GM19395 (cell line): ENCODE data around the gene CRABP1.

Experiments
- ATAC-seq: cut with Tn5 transposase; IDR thresholded peaks from one replicate; pipeline ENCODE4 v1.9.1; 2021; ENCODE audit warnings: mild to moderate bottlenecking, moderate library complexity; ENCODE audit not compliant: unreplicated experiment

CRABP1 gene

GRCh38 chr15:78316283-78317083 lies 23.7 kb upstream of the CRABP1 start:
- no peak for ATAC-seq

DNA sequence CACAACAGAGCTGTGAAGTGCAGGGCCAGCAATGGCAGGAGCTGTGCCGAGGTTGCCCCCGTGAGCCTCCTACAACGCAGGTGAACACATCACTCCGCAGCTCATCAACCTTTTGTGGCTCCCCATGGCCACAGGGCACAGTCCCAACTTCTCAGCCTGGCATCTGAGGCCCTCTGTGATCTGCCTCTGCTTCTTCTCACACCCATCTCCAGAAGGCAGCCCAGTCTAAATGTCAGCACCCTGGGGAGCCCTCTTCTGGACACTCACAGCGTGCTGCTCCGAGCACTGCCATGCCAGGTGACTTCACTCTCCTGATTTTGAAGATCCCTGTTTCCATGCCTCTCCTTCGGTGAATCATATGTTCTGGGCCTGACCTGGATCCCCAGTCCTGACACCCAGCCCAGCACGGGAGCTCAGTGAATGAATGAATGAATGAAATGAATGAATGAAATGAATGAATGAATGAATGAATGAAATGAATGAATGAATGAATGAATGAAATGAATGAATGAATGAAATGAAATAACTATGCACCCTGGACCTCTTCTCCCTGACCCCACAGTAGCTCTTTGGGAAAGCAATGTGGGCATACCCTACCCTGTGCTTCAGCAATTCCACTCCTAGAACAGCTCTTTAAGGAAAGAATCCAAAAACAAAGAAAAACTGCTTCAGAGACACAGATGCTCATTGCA lies 22.9 kb upstream of the CRABP1 start:
- ATAC-seq = no peak

- no peak for ATAC-seq
Observed at GRCh38 chr15:78319588-78319987, 20.6 kb upstream of the CRABP1 start.

- ATAC-seq = no peak
Observed at GRCh38 chr15:78320183-78320582, 20.0 kb upstream of the CRABP1 start.

GRCh38 chr15:78321041-78321570 lies 19.0 kb upstream of the CRABP1 start:
- ATAC-seq = no peak

DNA sequence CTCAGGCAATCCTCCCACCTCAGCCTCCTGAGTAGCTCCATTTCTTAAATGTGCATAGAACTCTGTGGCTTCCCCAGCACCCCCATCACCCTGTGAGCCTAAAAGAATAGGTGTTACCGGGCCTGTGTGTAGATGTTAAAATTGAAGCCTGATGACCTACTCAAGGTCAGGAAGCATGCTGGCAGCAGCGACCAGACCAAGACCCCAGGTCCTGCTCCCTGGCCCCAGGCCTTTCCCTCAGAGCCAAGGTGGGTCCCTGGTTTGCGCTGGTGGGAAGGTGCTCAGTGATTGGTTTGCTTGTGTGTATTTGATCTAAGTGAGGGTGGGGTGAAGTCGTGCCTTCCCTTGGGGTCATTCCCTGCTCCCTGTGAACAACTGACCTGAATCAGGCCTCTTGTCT lies 18.4 kb upstream of the CRABP1 start:
- no peak for ATAC-seq

- no peak for ATAC-seq
Observed at GRCh38 chr15:78322243-78322642, 17.9 kb upstream of the CRABP1 start.

DNA sequence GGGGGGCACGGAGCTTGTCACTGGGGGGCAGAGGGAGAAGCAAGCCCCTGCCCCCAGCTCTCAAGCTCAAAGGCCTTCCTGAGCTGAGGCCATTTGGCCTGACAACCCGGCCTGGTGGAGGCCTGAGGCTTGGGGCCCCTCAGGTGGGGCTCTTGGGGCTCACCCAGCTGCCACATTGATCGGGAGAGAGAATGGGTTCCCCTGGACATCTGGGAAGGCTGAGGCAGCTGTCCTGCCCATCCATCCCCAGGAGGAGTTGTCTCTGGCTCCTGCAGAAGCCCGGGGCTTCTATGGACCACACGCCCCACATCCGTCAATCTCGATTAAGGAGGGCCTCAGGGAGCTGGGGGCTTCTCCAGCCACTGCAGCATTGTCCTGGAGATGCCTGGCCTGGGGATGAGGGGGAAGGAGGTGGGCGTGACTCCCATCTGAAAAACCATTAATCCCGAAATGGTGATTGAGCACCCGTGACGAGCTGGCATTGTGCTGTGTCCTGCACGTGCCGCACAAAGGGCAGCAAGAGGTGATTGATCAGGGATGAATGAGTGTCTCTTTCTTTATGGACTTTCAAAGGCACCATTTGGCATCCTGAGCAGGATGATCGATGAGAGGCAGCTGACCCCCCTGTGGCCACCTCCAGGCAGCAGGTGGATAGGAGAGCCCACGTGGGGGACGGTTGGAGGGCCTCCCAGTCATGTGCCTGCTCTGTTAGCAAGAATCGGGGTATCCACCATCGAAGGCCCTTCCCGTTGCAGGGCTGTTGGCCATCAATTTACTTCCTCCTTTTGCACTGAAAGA lies 17.2 kb upstream of the CRABP1 start:
- no peak for ATAC-seq

DNA sequence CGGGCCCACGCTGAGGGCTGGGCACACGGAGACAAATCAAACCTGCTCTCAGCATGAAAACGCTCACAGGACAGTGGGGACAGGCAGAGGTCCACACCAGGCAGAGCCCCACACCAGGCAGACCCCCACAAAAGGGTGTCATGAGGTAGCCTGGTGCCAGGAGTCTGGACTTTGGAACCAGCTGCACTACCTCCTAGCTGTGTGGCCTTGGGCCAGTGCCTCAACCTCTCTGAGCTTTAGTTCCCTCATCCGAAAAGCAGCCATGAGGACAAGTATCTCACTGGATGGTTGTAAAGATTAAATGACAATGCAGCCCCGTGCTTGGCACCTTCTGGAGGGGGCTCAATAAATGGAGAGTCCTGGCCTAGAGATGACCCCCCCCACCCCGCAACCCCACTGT lies 16.5 kb upstream of the CRABP1 start:
- no peak for ATAC-seq

DNA sequence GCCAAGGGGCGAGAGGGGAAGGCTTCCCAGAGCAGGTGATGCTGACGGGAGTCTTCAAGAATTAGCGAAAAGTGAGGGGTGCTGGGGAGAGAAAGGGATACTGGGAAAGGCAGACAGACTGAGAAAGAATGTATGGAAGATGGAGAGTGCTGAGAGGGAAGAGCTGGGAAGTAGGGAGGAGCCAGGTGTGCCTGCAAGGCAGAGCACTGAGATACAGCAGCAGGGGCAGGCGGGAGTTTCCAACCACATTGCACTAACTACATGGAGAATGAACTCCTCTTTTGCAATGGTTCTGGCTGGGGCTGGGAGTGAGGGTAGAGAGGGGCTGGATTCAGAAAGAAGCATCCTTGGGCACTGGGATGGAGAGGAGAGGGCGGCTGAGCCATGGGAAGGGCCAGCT lies 16.0 kb upstream of the CRABP1 start:
- no peak for ATAC-seq

GRCh38 chr15:78325092-78325843 lies 14.9 kb upstream of the CRABP1 start:
- no peak for ATAC-seq

DNA sequence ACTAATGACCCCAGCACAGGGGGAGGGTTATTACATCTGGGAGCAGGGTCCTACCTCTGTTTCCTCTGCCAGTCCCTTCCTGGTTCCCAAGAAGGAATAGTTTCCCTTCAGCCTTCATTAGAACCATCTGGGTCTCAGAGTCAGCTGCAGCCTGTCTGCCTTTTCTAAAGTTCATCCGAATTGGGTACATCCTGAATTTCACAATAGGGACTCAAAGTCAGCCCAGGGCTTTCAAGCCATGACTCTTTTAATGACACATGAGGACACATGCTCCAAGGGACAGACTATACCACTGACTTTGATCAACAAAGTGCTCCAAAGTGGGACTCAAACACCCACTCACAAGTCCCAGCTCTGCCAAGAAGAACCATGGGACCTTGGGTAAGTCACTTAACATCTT lies 12.7 kb upstream of the CRABP1 start:
- no peak for ATAC-seq

DNA sequence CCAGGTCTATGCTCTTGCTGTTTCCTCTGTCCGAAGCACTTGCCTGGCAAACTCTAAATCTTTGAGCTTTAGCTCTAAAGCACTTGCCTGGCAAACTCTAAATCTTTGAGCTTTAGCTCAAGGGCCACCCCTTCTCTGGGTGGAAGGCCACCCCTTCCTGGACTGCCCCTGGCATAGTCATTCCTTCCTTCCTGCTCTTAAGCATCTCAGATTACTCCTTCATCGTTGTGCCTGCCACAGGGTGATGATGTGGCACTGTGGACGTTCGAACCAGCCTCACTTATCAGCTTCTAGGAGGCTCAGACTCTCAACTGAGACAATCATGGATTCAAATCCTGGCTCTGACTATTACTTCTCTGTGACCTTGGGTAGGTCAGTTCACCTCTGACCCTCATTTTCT lies 10.5 kb upstream of the CRABP1 start:
- ATAC-seq = no peak

DNA sequence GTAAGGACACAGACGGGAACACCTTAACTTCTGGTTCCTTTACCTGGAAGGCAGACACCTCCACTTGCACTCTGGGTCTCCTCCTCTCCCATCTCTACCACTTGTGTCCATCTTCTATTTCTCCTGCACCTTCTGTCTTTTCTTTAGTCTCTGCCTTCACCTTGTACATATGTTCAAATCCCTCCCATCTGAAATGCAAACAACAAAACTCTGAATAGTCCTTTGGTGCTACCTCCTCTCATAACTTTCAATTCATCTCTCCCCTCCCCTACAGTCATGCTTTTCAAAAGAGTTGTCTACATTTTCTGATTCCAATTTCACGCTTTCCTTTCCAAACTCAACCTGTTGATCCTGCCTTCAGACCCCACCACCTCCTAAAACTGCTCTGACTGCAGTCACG lies 5.3 kb upstream of the CRABP1 start:
- no peak for ATAC-seq

GRCh38 chr15:78335985-78336384 lies 4.2 kb upstream of the CRABP1 start:
- no peak for ATAC-seq

GRCh38 chr15:78338781-78339180 lies 1.4 kb upstream of the CRABP1 start:
- no peak for ATAC-seq

DNA sequence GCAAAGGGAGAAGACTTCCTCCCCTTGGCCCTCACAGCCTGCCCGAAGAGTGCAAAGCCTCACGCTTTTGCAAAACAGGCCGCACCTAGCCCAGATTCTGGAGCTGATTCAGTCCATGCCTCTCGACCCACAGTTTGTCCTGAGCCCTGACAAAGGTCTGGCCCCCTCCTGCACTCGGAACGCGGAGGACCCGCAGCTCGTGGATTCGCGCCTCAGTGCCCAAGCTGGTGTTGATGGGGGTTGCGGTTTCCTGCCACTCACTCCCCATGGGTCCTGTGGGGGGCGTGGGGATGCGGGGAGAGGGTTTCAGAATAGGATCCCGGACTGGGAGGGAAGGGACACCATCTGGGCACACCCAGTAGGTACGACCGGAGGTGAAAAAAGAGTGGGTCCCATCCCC lies 594 bp upstream of the CRABP1 start:
- ATAC-seq = no peak

GRCh38 chr15:78341057-78341987 lies 1.2 kb downstream of the CRABP1 start:
- no peak for ATAC-seq

DNA sequence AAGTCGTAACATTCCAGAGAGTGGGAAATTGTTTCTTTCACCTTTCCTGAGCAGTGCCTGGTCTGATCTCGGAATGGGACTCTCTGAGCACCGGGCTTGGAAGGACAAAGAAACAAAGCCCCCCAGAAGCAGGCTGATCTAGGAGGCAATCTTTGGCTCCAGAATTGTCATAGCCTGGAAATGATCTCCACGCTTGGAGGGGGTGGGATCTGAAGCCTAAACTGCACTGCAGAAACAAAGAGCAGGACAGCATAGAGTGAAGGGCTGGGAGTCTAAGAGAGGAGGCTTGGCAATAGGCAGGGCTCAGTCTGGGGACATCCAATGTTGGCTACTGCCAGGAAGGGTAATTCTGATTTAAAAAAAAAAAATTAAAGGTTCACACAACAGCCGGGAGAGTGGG lies 1.9 kb downstream of the CRABP1 start:
- ATAC-seq = no peak
